Spleen (tissue), 11 donors: ENCODE measurements around the gene HORMAD2. TPM values are rescaled to one million over a fixed set of nuclear protein-coding genes. Genes with fewer than 3 reads are reported as not detected.

Source experiments
- DNase-seq: peaks from one replicate; pipeline ENCODE4 v3.0.0-alpha.2; 2020
- H3K27ac ChIP-seq, 8 donors: fragments of 200-600 bp; sonication (generic) in 7 of 8; 1 replicate in 4 of 8; 2 replicates in 4 of 8; pipeline versions ENCODE4 v1.5.0 to v1.8.0; 2016 to 2021; ENCODE audit warnings: inconsistent platforms in 4 of 8, mild to moderate bottlenecking in 4 of 8, moderate library complexity in 1 of 8
- H3K27me3 ChIP-seq, 7 donors: fragments of 200-600 bp; sonication (generic) in 6 of 7; replicated peaks in 1 of 7; 1 replicate in 4 of 7; 2 replicates in 3 of 7; pipeline versions ENCODE4 v1.5.0 to v1.8.0; 2016 to 2021; ENCODE audit warnings: inconsistent platforms in 3 of 7, mild to moderate bottlenecking in 1 of 7
- H3K36me3 ChIP-seq, 6 donors: fragments of 200-600 bp; sonication (generic) in 5 of 6; 1 replicate in 4 of 6; 2 replicates in 2 of 6; pipeline versions ENCODE4 v1.5.0 to v1.8.0; 2016 to 2021; ENCODE audit warnings: inconsistent platforms in 2 of 6
- H3K4me1 ChIP-seq, 6 donors: fragments of 200-600 bp; sonication (generic) in 5 of 6; 1 replicate in 3 of 6; 2 replicates in 3 of 6; pipeline versions ENCODE4 v1.5.0 to v1.8.0; 2016 to 2021; ENCODE audit warnings: inconsistent platforms in 3 of 6
- H3K4me3 ChIP-seq, 8 donors: fragments of 200-600 bp; sonication (generic) in 7 of 8; 1 replicate in 4 of 8; 2 replicates in 4 of 8; pipeline versions ENCODE4 v1.5.0 to v1.8.0; 2016 to 2021; ENCODE audit warnings: inconsistent platforms in 4 of 8, mild to moderate bottlenecking in 4 of 8, moderate library complexity in 2 of 8
- H3K9me3 ChIP-seq, 8 donors: fragments of 200-600 bp; sonication (generic) in 7 of 8; 1 replicate in 4 of 8; 2 replicates in 4 of 8; pipeline versions ENCODE4 v1.5.0 to v1.8.0; 2016 to 2021; ENCODE audit warnings: inconsistent platforms in 4 of 8
- POLR2A ChIP-seq, 3 donors: fragments of 450-650 bp; IDR thresholded peaks; one replicate each; pipeline ENCODE4 v1.5.1; 2017; ENCODE audit warnings: antibody characterized with exemption in 3 of 3, mild to moderate bottlenecking in 1 of 3
- POLR2AphosphoS5 ChIP-seq, 3 donors: sonication (generic); formaldehyde crosslinking; IDR thresholded peaks; one replicate each; pipeline ENCODE4 v1.5.1; 2017; ENCODE audit warnings: antibody characterized with exemption in 3 of 3
- WGBS, 5 donors: extraction: QIAGEN DNeasy Blood & Tissue Kit in 3 of 5; methylation state at CpG; one replicate each; pipeline versions ENCODE4 v1.1.5 to v1.1.7; 2013 to 2018; 5-methylcytosine and 5-hydroxymethylcytosine counted together
- intact Hi-C: fragments of 100-400 bp; cut with DNase I; formaldehyde crosslinking; loops from one replicate; pipeline ENCODE4 v1.15.0; 2023; ENCODE audit warnings: low total_unique reads
- polyA plus RNA-seq, 3 donors: library from polyadenylated mRNA; stranded (reverse); fragments of 200-250 nt; gene quantifications; one replicate each; pipeline ENCODE4 v1.2.1, GENCODE V29; 2013
- total RNA-seq, 7 donors: library from RNA; depleted of rRNA in 3 of 7; stranded (reverse); fragments of >200 nt in 3 of 7; fragmentation: NEBNext Ultra II Directional in 4 of 7; extraction: Animal tissue kit (Norgen Biotek cat#: 25700) in 4 of 7; gene quantifications; one replicate each; pipeline versions ENCODE4 v1.1.0 to v1.2.1, GENCODE V29; 2016 to 2021
- TF ChIP-seq, protein P1 (sequence below), 11 experiments: fragments of 200-600 bp in 7 of 11; fragments of 450-650 bp in 4 of 11; sonication (generic) in 4 of 11; IDR thresholded peaks in 8 of 11; conservative IDR thresholded peaks in 3 of 11; 1 replicate in 7 of 11; 2 replicates in 4 of 11; pipeline versions ENCODE4 v1.4.0 to v1.8.0; 2016 to 2021; ENCODE audit warnings: antibody characterized with exemption in 11 of 11, inconsistent platforms in 4 of 11, mild to moderate bottlenecking in 1 of 11
- donor health status: healthy with polysubstance abuse.
- donor health status: DM: no; HTN: no; CAD: no; lungs with moderate emphysema.
- donor health status: DM: no; HTN: no; CAD: no.
- donor health status: Bipolar disorder and iron deficiency.
- donor health status: healthy.
- donor health status: DM: no; HTN: no; CAD: no.
- donor health status: DM: yes; HTN: yes; CAD: no.

The HORMAD2 gene
- total and polyA plus RNA-seq, 10 donors: not detected

DNA sequence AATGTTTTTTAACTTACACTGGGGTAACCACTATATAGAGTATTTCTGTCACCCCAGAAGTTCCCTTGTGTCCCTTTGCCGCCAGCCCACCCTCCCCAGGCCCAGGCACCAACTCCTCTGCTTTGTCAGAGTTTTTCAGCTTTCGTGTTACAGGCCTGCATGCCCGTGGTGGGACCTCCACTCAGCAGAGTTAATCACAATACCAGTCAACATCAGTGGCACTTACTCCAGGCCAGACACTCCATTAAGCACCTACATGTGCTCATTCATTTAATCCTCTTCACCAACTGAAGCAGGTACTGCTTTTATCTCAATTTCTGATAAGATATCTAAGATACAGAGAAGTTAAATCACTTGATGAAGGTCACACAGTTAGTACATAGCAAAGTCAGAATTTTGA lies 103.0 kb downstream of the HORMAD2 start:
- H3K4me3 ChIP-seq: no peak overlapping the region
- no peak for TF ChIP-seq POLR2AphosphoS5 (IDR thresholded peaks at IDR 0.05)
- TF ChIP-seq, protein P1, sequence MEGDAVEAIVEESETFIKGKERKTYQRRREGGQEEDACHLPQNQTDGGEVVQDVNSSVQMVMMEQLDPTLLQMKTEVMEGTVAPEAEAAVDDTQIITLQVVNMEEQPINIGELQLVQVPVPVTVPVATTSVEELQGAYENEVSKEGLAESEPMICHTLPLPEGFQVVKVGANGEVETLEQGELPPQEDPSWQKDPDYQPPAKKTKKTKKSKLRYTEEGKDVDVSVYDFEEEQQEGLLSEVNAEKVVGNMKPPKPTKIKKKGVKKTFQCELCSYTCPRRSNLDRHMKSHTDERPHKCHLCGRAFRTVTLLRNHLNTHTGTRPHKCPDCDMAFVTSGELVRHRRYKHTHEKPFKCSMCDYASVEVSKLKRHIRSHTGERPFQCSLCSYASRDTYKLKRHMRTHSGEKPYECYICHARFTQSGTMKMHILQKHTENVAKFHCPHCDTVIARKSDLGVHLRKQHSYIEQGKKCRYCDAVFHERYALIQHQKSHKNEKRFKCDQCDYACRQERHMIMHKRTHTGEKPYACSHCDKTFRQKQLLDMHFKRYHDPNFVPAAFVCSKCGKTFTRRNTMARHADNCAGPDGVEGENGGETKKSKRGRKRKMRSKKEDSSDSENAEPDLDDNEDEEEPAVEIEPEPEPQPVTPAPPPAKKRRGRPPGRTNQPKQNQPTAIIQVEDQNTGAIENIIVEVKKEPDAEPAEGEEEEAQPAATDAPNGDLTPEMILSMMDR (IDR thresholded peaks at IDR 0.05 in 8 of 11, conservative IDR thresholded peaks at IDR 0.05 in 3 of 11): no peak
- no peak for TF ChIP-seq POLR2A (IDR thresholded peaks at IDR 0.05)
- intact Hi-C loops: no loop called here
- peak overlapping the region in 5 of 8 donors; percentile 32 to 79 (median 78) for H3K27ac ChIP-seq
- peaks cover 0 to 87% (median 35%) of the 10 kb centered on the region in 6 donors for H3K4me1 ChIP-seq
- DNase-seq: no peak
- no peaks in the 10 kb centered on the region for H3K27me3 ChIP-seq
- H3K36me3 ChIP-seq: no peaks in the 10 kb centered on the region
- WGBS, 5 donors: 79 to 92% (median 88%) methylated on average over 3 of the region's 3 CpGs
- no peaks in the 10 kb centered on the region for H3K9me3 ChIP-seq

DNA sequence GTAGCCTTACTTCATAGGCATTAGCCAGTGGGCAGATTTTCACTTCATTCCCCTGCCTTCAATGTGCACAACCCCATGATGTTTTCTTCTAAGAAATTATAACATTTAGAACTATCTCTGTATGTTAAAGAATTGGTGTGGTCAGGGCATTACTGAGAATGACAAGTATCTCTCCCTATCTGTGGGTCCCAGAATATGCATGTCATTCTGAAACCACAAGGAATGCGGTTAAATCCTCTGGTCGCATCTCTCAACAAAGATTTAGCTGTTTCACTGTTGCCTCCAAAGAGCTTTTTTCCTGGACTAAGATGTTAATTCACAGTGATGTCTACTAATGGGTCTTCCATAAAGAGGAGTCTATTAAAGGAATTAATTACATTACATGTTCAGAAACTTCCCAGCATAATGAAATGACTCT lies 103.6 kb downstream of the HORMAD2 start:
- WGBS, 5 donors: 28 to 55% (median 47%) methylated on average over 2 of the region's 2 CpGs
- TF ChIP-seq POLR2A (IDR thresholded peaks at IDR 0.05) (no peak), POLR2AphosphoS5 (IDR thresholded peaks at IDR 0.05) (no peak)
- TF ChIP-seq, protein P1 (IDR thresholded peaks at IDR 0.05 in 8 of 11, conservative IDR thresholded peaks at IDR 0.05 in 3 of 11): no peak
- Histone ChIP-seq H3K27me3 (no peaks in the 10 kb centered on the region), H3K4me3 (no peak overlapping the region), H3K27ac (peak overlapping the region in 3 of 8 donors; percentile 19 to 79 (median 32)), H3K9me3 (no peaks in the 10 kb centered on the region), H3K4me1 (peaks cover 0 to 87% (median 35%) of the 10 kb centered on the region in 6 donors), H3K36me3 (no peaks in the 10 kb centered on the region)
- intact Hi-C loops: no loop called here
- no peak for DNase-seq

DNA sequence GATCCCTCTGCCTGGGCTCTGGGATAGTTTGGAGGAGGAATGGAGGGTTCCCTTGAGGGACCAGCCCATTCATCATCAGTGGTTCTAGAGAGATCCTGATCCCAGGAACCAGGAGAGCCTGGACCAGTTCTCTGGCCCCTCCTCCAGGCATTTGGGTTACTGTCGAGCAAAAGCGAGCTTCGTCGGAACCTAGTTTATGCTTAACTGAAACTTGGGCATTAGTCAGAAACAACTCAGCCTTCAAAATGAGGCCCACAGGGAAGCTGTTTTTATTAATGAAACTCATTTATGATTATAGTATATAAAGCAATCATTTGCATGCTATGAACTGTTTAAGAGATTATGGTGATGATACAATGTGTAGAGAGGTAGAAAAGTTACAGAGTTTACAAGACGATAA lies 104.9 kb downstream of the HORMAD2 start:
- no peaks in the 10 kb centered on the region for H3K9me3 ChIP-seq
- intact Hi-C loops: no loop called here
- no peak for TF ChIP-seq POLR2AphosphoS5 (IDR thresholded peaks at IDR 0.05)
- TF ChIP-seq POLR2A (IDR thresholded peaks at IDR 0.05): no peak
- TF ChIP-seq, protein P1 (IDR thresholded peaks at IDR 0.05 in 8 of 11, conservative IDR thresholded peaks at IDR 0.05 in 3 of 11): no peak
- H3K27ac ChIP-seq: no peak overlapping the region
- DNase-seq: no peak
- no peak overlapping the region for H3K4me3 ChIP-seq
- 81 to 90% (median 89%) methylated on average over 5 of the region's 5 CpGs for WGBS, 5 donors
- no peaks in the 10 kb centered on the region for H3K27me3 ChIP-seq
- peaks cover under 1 to 90% (median 39%) of the 10 kb centered on the region in 6 donors for H3K4me1 ChIP-seq
- no peaks in the 10 kb centered on the region for H3K36me3 ChIP-seq

DNA sequence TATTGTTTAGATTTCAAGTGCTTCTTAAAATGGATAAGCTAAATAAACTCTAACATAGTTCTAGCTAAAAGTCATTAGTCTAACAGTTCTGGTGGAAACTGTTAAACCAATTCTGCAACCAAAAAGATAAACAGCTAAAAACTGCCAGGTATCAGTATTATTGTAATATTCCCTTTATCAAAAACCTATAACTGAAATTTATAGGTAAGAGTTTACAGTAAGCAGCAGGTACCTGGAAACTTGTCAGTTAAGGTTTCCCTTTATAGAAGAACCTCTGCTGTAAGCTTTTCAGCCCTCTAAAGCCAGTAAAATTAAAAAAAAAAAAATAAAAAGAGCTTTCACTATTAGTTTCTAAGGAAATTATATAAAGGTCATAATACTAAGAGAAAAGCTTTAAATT lies 105.3 kb downstream of the HORMAD2 start:
- intact Hi-C loops: no loop called here
- no peak overlapping the region for H3K4me3 ChIP-seq
- TF ChIP-seq POLR2AphosphoS5 (IDR thresholded peaks at IDR 0.05) (no peak), POLR2A (IDR thresholded peaks at IDR 0.05) (no peak)
- TF ChIP-seq, protein P1 (IDR thresholded peaks at IDR 0.05 in 8 of 11, conservative IDR thresholded peaks at IDR 0.05 in 3 of 11): no peak
- no peak for DNase-seq
- H3K4me1 ChIP-seq: peaks cover 5 to 90% (median 43%) of the 10 kb centered on the region in 6 donors
- H3K9me3 ChIP-seq: no peaks in the 10 kb centered on the region
- H3K36me3 ChIP-seq: no peaks in the 10 kb centered on the region
- H3K27ac ChIP-seq: no peak overlapping the region
- no peaks in the 10 kb centered on the region for H3K27me3 ChIP-seq
